OCI-LY1 (cell line): ENCODE measurements around the gene KRT78.

ENCODE experiments used
- EZH2 ChIP-seq: fragments of 200-600 bp; sonication (generic), shearing (Covaris generic); IDR thresholded peaks from 2 replicates; pipeline ENCODE4 v1.8.0; 2017; ENCODE audit warnings: borderline replicate concordance, mixed run types, mild to moderate bottlenecking, antibody characterized with exemption, low read length, moderate library complexity, mixed read lengths
- TF ChIP-seq, protein P1 (sequence below): fragments of 200-600 bp; sonication (generic), shearing (Covaris generic); IDR thresholded peaks from 2 replicates; pipeline ENCODE4 v1.5.1; 2017; ENCODE audit warnings: mild to moderate bottlenecking, antibody characterized with exemption, low read length, moderate library complexity, mixed read lengths

DNA sequence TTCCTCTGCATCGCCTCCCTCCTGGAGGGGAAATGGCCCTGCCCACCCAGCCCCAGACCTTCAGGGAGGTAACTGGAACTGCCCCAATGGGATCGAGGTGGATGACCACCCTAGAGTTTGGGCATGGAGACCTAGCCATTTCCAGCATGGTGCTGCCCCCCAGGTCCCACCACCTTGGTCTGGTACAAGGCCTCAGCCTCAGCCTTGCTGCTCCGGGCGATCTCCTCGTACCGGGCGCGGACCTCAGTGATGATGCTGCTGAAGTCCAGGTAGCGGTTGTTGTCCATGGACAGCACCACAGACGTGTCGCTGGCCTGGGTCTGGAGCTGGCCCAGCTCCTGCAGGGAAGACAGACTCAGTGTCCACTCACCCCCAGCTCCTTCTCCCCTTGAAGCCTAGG, 4.4 kb downstream of the KRT78 start:
- TF ChIP-seq, protein P1, sequence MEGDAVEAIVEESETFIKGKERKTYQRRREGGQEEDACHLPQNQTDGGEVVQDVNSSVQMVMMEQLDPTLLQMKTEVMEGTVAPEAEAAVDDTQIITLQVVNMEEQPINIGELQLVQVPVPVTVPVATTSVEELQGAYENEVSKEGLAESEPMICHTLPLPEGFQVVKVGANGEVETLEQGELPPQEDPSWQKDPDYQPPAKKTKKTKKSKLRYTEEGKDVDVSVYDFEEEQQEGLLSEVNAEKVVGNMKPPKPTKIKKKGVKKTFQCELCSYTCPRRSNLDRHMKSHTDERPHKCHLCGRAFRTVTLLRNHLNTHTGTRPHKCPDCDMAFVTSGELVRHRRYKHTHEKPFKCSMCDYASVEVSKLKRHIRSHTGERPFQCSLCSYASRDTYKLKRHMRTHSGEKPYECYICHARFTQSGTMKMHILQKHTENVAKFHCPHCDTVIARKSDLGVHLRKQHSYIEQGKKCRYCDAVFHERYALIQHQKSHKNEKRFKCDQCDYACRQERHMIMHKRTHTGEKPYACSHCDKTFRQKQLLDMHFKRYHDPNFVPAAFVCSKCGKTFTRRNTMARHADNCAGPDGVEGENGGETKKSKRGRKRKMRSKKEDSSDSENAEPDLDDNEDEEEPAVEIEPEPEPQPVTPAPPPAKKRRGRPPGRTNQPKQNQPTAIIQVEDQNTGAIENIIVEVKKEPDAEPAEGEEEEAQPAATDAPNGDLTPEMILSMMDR, result no peak
- no peak for TF ChIP-seq EZH2
